KMS-11 (cell line): ENCODE measurements around the gene MSMO1.

Experiments
- H2AFZ ChIP-seq: fragments of 200-600 bp; sonication (generic); 2 replicates; pipeline ENCODE4 v1.6.1; 2016; ENCODE audit warnings: antibody characterized with exemption, mixed run types, low read depth
- H3K27ac ChIP-seq: fragments of 200-600 bp; sonication (generic); 2 replicates; pipeline ENCODE4 v1.6.1; 2016; ENCODE audit warnings: mild to moderate bottlenecking, mixed run types
- H3K27me3 ChIP-seq: fragments of 200-600 bp; sonication (generic); 2 replicates; pipeline ENCODE4 v1.6.1; 2017; ENCODE audit warnings: mild to moderate bottlenecking, low read depth, mixed run types, moderate library complexity; ENCODE audit not compliant: insufficient read depth
- H3K36me3 ChIP-seq: fragments of 200-600 bp; sonication (generic); 2 replicates; pipeline ENCODE4 v1.6.1; 2017; ENCODE audit warnings: mild to moderate bottlenecking, mixed run types; ENCODE audit not compliant: insufficient read depth
- H3K4me1 ChIP-seq: fragments of 200-600 bp; sonication (generic); 2 replicates; pipeline ENCODE4 v1.6.1; 2016; ENCODE audit warnings: mild to moderate bottlenecking, low read depth, mixed run types; ENCODE audit not compliant: poor library complexity, severe bottlenecking
- H3K4me2 ChIP-seq: fragments of 200-600 bp; sonication (generic); 2 replicates; pipeline ENCODE4 v1.7.0; 2016; ENCODE audit warnings: mild to moderate bottlenecking, mixed run types
- H3K4me3 ChIP-seq: fragments of 200-600 bp; sonication (generic); IDR thresholded peaks from 2 replicates; pipeline ENCODE4 v1.6.1; 2017; ENCODE audit warnings: low read depth, low read length, mixed read lengths; ENCODE audit not compliant: insufficient read depth
- H3K79me2 ChIP-seq: fragments of 200-600 bp; sonication (generic); 2 replicates; pipeline ENCODE4 v1.6.1; 2016; ENCODE audit warnings: low read depth, mixed run types; ENCODE audit not compliant: insufficient read depth
- H3K9ac ChIP-seq: fragments of 200-600 bp; sonication (generic); 2 replicates; pipeline ENCODE4 v1.6.1; 2016; ENCODE audit warnings: mild to moderate bottlenecking, mixed run types
- H4K20me1 ChIP-seq: fragments of 200-600 bp; sonication (generic); 2 replicates; pipeline ENCODE4 v1.6.1; 2016; ENCODE audit warnings: mild to moderate bottlenecking, mixed run types; ENCODE audit not compliant: insufficient read depth
- TF ChIP-seq, protein P1 (sequence below): fragments of 200-600 bp; sonication (generic); conservative IDR thresholded peaks from 2 replicates; pipeline ENCODE4 v1.6.1; 2017; ENCODE audit warnings: low read depth, mild to moderate bottlenecking, antibody characterized with exemption, low read length, moderate library complexity, mixed read lengths

MSMO1 gene

DNA sequence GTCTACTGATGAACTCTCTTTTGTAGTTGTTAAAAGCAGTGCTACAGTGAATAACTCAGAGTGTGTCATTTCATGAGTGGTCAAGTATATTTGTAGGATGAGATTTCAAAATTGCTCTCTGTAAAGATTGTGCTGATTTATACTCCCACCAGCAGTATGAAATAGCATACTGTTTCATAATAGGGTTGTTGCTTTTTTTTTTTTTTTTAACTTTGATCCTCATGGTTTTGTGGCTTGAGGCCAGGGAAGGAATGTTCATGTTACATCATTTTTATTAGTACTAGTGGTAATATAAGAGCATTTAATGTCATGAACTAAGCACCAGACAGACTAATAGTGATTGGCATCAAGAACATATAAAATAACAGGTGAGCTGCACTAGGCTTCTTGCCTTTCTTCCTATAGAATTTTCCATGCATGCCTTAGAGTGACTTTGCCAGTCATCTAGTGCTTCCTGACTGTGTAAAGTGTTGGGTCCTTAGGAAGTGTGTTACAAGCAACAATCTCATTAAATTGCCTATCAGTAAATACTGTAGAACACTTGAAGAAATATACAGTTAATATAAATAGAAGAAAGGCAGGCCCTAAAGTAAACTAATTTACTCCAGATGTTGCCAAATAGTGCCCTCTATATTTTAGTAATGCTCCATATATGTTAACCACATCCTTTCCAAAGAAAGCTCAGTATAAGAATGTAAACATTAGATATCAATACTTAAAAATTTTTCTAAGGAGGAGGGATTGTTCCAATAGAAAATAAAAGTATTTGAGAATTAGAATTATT, 38.6 kb upstream of the MSMO1 start:
- H3K79me2 ChIP-seq, result no peaks in the 10 kb centered on the region
- H3K27me3 ChIP-seq, result no peaks in the 10 kb centered on the region
- no peak overlapping the region for H2AFZ ChIP-seq
- no peaks in the 10 kb centered on the region for H3K4me1 ChIP-seq
- no peaks in the 10 kb centered on the region for H4K20me1 ChIP-seq
- no peak overlapping the region for H3K9ac ChIP-seq
- H3K4me3 ChIP-seq, result no peak overlapping the region
- no peak overlapping the region for H3K4me2 ChIP-seq
- H3K27ac ChIP-seq, result no peak overlapping the region
- TF ChIP-seq, protein P1, sequence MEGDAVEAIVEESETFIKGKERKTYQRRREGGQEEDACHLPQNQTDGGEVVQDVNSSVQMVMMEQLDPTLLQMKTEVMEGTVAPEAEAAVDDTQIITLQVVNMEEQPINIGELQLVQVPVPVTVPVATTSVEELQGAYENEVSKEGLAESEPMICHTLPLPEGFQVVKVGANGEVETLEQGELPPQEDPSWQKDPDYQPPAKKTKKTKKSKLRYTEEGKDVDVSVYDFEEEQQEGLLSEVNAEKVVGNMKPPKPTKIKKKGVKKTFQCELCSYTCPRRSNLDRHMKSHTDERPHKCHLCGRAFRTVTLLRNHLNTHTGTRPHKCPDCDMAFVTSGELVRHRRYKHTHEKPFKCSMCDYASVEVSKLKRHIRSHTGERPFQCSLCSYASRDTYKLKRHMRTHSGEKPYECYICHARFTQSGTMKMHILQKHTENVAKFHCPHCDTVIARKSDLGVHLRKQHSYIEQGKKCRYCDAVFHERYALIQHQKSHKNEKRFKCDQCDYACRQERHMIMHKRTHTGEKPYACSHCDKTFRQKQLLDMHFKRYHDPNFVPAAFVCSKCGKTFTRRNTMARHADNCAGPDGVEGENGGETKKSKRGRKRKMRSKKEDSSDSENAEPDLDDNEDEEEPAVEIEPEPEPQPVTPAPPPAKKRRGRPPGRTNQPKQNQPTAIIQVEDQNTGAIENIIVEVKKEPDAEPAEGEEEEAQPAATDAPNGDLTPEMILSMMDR, result no peak
- no peaks in the 10 kb centered on the region for H3K36me3 ChIP-seq

GRCh38 chr4:165289423-165289785, 38.1 kb upstream of the MSMO1 start:
- Histone ChIP-seq H3K79me2 (no peaks in the 10 kb centered on the region), H3K27me3 (no peaks in the 10 kb centered on the region), H4K20me1 (no peaks in the 10 kb centered on the region), H3K4me3 (no peak overlapping the region), H3K4me2 (no peak overlapping the region), H3K9ac (no peak overlapping the region), H3K27ac (no peak overlapping the region), H2AFZ (no peak overlapping the region), H3K4me1 (no peaks in the 10 kb centered on the region), H3K36me3 (no peaks in the 10 kb centered on the region)
- TF ChIP-seq, protein P1, result no peak

GRCh38 chr4:165293061-165293460, 34.4 kb upstream of the MSMO1 start:
- no peaks in the 10 kb centered on the region for H3K4me1 ChIP-seq
- H4K20me1 ChIP-seq, result no peaks in the 10 kb centered on the region
- no peaks in the 10 kb centered on the region for H3K36me3 ChIP-seq
- H3K4me3 ChIP-seq, result no peak overlapping the region
- H3K4me2 ChIP-seq, result no peak overlapping the region
- H3K79me2 ChIP-seq, result no peaks in the 10 kb centered on the region
- no peaks in the 10 kb centered on the region for H3K27me3 ChIP-seq
- TF ChIP-seq, protein P1, result no peak
- H3K27ac ChIP-seq, result no peak overlapping the region
- H2AFZ ChIP-seq, result no peak overlapping the region
- H3K9ac ChIP-seq, result no peak overlapping the region

- Histone ChIP-seq H2AFZ (no peak overlapping the region), H3K4me3 (no peak overlapping the region), H3K4me2 (no peak overlapping the region), H3K79me2 (no peaks in the 10 kb centered on the region), H3K36me3 (no peaks in the 10 kb centered on the region), H3K4me1 (no peaks in the 10 kb centered on the region), H4K20me1 (no peaks in the 10 kb centered on the region), H3K27me3 (no peaks in the 10 kb centered on the region), H3K27ac (no peak overlapping the region), H3K9ac (no peak overlapping the region)
- TF ChIP-seq, protein P1, result no peak
Measured at GRCh38 chr4:165293927-165294649, 33.4 kb upstream of the MSMO1 start.
